22Rv1 (cell line): ENCODE measurements around the gene REV1.

ENCODE experiments used
- ZFX ChIP-seq: fragments of 450-650 bp; IDR thresholded peaks from 2 replicates; pipeline ENCODE4 v1.6.1; 2017; ENCODE audit warnings: antibody characterized with exemption, borderline replicate concordance
- TF ChIP-seq, protein P1 (sequence below): fragments of 450-650 bp; IDR thresholded peaks from 2 replicates; pipeline ENCODE4 v1.5.1; 2017; ENCODE audit warnings: mild to moderate bottlenecking

GRCh38 chr2:99487906-99488305, 1.9 kb downstream of the REV1 start:
- TF ChIP-seq, protein P1, sequence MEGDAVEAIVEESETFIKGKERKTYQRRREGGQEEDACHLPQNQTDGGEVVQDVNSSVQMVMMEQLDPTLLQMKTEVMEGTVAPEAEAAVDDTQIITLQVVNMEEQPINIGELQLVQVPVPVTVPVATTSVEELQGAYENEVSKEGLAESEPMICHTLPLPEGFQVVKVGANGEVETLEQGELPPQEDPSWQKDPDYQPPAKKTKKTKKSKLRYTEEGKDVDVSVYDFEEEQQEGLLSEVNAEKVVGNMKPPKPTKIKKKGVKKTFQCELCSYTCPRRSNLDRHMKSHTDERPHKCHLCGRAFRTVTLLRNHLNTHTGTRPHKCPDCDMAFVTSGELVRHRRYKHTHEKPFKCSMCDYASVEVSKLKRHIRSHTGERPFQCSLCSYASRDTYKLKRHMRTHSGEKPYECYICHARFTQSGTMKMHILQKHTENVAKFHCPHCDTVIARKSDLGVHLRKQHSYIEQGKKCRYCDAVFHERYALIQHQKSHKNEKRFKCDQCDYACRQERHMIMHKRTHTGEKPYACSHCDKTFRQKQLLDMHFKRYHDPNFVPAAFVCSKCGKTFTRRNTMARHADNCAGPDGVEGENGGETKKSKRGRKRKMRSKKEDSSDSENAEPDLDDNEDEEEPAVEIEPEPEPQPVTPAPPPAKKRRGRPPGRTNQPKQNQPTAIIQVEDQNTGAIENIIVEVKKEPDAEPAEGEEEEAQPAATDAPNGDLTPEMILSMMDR: no peak
- no peak for TF ChIP-seq ZFX
